ENCODE results near the gene HEPACAM.

- TF ChIP-seq, protein P1, sequence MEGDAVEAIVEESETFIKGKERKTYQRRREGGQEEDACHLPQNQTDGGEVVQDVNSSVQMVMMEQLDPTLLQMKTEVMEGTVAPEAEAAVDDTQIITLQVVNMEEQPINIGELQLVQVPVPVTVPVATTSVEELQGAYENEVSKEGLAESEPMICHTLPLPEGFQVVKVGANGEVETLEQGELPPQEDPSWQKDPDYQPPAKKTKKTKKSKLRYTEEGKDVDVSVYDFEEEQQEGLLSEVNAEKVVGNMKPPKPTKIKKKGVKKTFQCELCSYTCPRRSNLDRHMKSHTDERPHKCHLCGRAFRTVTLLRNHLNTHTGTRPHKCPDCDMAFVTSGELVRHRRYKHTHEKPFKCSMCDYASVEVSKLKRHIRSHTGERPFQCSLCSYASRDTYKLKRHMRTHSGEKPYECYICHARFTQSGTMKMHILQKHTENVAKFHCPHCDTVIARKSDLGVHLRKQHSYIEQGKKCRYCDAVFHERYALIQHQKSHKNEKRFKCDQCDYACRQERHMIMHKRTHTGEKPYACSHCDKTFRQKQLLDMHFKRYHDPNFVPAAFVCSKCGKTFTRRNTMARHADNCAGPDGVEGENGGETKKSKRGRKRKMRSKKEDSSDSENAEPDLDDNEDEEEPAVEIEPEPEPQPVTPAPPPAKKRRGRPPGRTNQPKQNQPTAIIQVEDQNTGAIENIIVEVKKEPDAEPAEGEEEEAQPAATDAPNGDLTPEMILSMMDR (IDR thresholded peaks at IDR 0.05), result no peak
- no peak for TF ChIP-seq POLR2A (IDR thresholded peaks at IDR 0.05)
Observed at GRCh38 chr11:124877910-124878758, 57.7 kb downstream of the HEPACAM start.
